ENCODE measurements around the gene ECE1.

DNA sequence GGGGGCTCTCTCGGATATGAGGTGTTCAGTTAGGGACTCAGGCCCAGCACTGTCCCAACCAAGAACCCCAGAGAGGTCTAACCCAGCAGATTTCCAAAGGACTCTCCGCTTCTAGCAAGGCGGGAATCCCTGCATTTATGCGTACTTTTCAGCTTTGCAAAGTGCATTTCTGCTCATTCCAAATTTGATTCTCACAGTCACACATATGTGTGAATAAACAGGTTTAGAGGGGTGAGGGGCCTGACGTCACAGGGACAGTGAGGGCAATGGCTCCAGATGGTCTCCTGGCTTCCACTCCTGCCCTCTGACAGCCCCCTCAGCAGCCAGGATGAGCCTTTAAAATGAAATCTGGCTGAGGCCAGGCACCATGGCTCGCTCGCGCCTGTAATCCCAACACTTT, 921 bp upstream of the ECE1 start:
- TF ChIP-seq, protein P1, sequence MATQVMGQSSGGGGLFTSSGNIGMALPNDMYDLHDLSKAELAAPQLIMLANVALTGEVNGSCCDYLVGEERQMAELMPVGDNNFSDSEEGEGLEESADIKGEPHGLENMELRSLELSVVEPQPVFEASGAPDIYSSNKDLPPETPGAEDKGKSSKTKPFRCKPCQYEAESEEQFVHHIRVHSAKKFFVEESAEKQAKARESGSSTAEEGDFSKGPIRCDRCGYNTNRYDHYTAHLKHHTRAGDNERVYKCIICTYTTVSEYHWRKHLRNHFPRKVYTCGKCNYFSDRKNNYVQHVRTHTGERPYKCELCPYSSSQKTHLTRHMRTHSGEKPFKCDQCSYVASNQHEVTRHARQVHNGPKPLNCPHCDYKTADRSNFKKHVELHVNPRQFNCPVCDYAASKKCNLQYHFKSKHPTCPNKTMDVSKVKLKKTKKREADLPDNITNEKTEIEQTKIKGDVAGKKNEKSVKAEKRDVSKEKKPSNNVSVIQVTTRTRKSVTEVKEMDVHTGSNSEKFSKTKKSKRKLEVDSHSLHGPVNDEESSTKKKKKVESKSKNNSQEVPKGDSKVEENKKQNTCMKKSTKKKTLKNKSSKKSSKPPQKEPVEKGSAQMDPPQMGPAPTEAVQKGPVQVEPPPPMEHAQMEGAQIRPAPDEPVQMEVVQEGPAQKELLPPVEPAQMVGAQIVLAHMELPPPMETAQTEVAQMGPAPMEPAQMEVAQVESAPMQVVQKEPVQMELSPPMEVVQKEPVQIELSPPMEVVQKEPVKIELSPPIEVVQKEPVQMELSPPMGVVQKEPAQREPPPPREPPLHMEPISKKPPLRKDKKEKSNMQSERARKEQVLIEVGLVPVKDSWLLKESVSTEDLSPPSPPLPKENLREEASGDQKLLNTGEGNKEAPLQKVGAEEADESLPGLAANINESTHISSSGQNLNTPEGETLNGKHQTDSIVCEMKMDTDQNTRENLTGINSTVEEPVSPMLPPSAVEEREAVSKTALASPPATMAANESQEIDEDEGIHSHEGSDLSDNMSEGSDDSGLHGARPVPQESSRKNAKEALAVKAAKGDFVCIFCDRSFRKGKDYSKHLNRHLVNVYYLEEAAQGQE (IDR thresholded peaks at IDR 0.05; ENCODE audit: insufficient read depth in 1 of 2, low read depth in 2 of 2, low read length in 1 of 2), result no peak
- TF ChIP-seq, protein P2, sequence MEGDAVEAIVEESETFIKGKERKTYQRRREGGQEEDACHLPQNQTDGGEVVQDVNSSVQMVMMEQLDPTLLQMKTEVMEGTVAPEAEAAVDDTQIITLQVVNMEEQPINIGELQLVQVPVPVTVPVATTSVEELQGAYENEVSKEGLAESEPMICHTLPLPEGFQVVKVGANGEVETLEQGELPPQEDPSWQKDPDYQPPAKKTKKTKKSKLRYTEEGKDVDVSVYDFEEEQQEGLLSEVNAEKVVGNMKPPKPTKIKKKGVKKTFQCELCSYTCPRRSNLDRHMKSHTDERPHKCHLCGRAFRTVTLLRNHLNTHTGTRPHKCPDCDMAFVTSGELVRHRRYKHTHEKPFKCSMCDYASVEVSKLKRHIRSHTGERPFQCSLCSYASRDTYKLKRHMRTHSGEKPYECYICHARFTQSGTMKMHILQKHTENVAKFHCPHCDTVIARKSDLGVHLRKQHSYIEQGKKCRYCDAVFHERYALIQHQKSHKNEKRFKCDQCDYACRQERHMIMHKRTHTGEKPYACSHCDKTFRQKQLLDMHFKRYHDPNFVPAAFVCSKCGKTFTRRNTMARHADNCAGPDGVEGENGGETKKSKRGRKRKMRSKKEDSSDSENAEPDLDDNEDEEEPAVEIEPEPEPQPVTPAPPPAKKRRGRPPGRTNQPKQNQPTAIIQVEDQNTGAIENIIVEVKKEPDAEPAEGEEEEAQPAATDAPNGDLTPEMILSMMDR (IDR thresholded peaks at IDR 0.05), result no peak
- TF ChIP-seq POLR2AphosphoS5 (IDR thresholded peaks at IDR 0.05; ENCODE audit: low read depth, low read length) (no peak), TCF7L2 (IDR thresholded peaks at IDR 0.05; ENCODE audit: low read depth, low read length) (no peak)
